Endodermal cell (in vitro differentiated cells): ENCODE data around the gene FAM13A. TPM values are rescaled to one million over a fixed set of nuclear protein-coding genes. Genes with fewer than 3 reads are reported as not detected.

Experiments used
- DNase-seq: peaks from one replicate; pipeline ENCODE4 v3.0.0-alpha.2; 2017
- H3K27ac ChIP-seq: 2 replicates; pipeline ENCODE4 v1.5.1; 2013; ENCODE audit warnings: mild to moderate bottlenecking, low read depth, low read length, moderate library complexity
- H3K27me3 ChIP-seq: 2 replicates; pipeline ENCODE4 v1.6.1; 2013; ENCODE audit warnings: mild to moderate bottlenecking, low read length, moderate library complexity; ENCODE audit not compliant: insufficient read depth, control insufficient read depth, poor library complexity, severe bottlenecking
- H3K36me3 ChIP-seq: 2 replicates; pipeline ENCODE4 v1.7.0; 2013; ENCODE audit warnings: mild to moderate bottlenecking, low read length, moderate library complexity; ENCODE audit not compliant: control insufficient read depth, insufficient read depth
- H3K4me1 ChIP-seq: one replicate; pipeline ENCODE4 v1.7.0; 2013; ENCODE audit warnings: low read length; ENCODE audit not compliant: control insufficient read depth, insufficient read depth
- H3K4me3 ChIP-seq: 2 replicates; pipeline ENCODE4 v1.5.1; 2013; ENCODE audit warnings: mild to moderate bottlenecking, low read length, moderate library complexity
- H3K9ac ChIP-seq: 2 replicates; pipeline ENCODE4 v1.6.1; 2013; ENCODE audit warnings: mild to moderate bottlenecking, low read length, moderate library complexity; ENCODE audit not compliant: poor library complexity, severe bottlenecking; ENCODE audit errors: extremely low read depth
- H3K9me3 ChIP-seq: 2 replicates; pipeline ENCODE4 v1.6.1; 2013; ENCODE audit warnings: mild to moderate bottlenecking, low read length, moderate library complexity; ENCODE audit not compliant: control insufficient read depth
- H3K27ac Mint-ChIP-seq: 2 replicates; pipeline ENCODE4 v1.8.0; 2020; ENCODE audit warnings: mixed read lengths
- H3K27me3 Mint-ChIP-seq: 2 replicates; pipeline ENCODE4 v1.8.0; 2021; ENCODE audit warnings: mild to moderate bottlenecking, mixed read lengths; ENCODE audit not compliant: insufficient read depth
- H3K36me3 Mint-ChIP-seq: 2 replicates; pipeline ENCODE4 v1.8.0; 2020; ENCODE audit warnings: low read depth, mixed read lengths
- H3K4me1 Mint-ChIP-seq: 2 replicates; pipeline ENCODE4 v1.8.0; 2020; ENCODE audit warnings: mixed read lengths
- H3K4me3 Mint-ChIP-seq: 2 replicates; pipeline ENCODE4 v1.8.0; 2020; ENCODE audit warnings: mild to moderate bottlenecking, moderate library complexity, mixed read lengths
- H3K9me3 Mint-ChIP-seq: 2 replicates; pipeline ENCODE4 v1.8.0; 2020; ENCODE audit warnings: mild to moderate bottlenecking, mixed read lengths
- CTCF ChIP-seq: fragments of 200-600 bp; sonication (generic); conservative IDR thresholded peaks from 2 replicates; pipeline ENCODE4 v1.5.0; 2021; ENCODE audit warnings: antibody characterized with exemption, mild to moderate bottlenecking
- WGBS, 2 experiments: methylation state at CpG; one replicate each; pipeline versions ENCODE4 v1.1.5 to v1.1.7; 2013; ENCODE audit warnings: missing lambda C conversion rate in 2 of 2, mixed read lengths in 1 of 2; ENCODE audit not compliant: insufficient coverage in 1 of 2, insufficient read length in 1 of 2; 5-methylcytosine and 5-hydroxymethylcytosine counted together
- total RNA-seq, 2 donors: library from RNA; stranded (reverse); fragmentation: NEBNext Ultra II Directional in 1 of 2; extraction: Animal tissue kit (Norgen Biotek cat#: 25700) in 1 of 2; gene quantifications; 2 replicates in 1 of 2; 3 replicates in 1 of 2; pipeline ENCODE4 v1.2.1, GENCODE V29; 2021

FAM13A gene
- total RNA-seq, 2 donors from 2014 or later: 13.6 to 17.0 TPM

- H3K27me3 Mint-ChIP-seq: no peaks in the 10 kb centered on the region
- Histone ChIP-seq H3K27ac (no peak overlapping the region), H3K9ac (no peak overlapping the region), H3K4me1 (no peaks in the 10 kb centered on the region), H3K4me3 (no peak overlapping the region), H3K9me3 (peaks cover 6% of the 10 kb centered on the region), H3K27me3 (no peaks in the 10 kb centered on the region), H3K36me3 (no peaks in the 10 kb centered on the region)
- TF ChIP-seq CTCF: no peak
- WGBS, 2 experiments: 92 to 100% methylated on average over 1 of the region's 1 CpG
- no peaks in the 10 kb centered on the region for H3K9me3 Mint-ChIP-seq
- H3K4me3 Mint-ChIP-seq: no peak overlapping the region
- no peaks in the 10 kb centered on the region for H3K4me1 Mint-ChIP-seq
- peaks cover 17% of the 10 kb centered on the region for H3K36me3 Mint-ChIP-seq
- no peak overlapping the region for H3K27ac Mint-ChIP-seq
- no peak for DNase-seq
These were observed 67.0 kb downstream of the FAM13A start for GRCh38 chr4:88989990-88990389.

GRCh38 chr4:88985088-88985773 lies 71.8 kb downstream of the FAM13A start:
- Mint-ChIP-seq H3K4me1 (no peaks in the 10 kb centered on the region), H3K4me3 (no peak overlapping the region), H3K27ac (no peak overlapping the region), H3K36me3 (peaks cover 17% of the 10 kb centered on the region), H3K9me3 (no peaks in the 10 kb centered on the region), H3K27me3 (no peaks in the 10 kb centered on the region)
- peaks cover 6% of the 10 kb centered on the region for H3K9me3 ChIP-seq
- 97 to 100% methylated on average over 3 to 4 of the region's 5 CpGs for WGBS, 2 experiments
- no peak overlapping the region for H3K4me3 ChIP-seq
- no peak overlapping the region for H3K9ac ChIP-seq
- no peak for DNase-seq
- H3K36me3 ChIP-seq: no peaks in the 10 kb centered on the region
- no peak for TF ChIP-seq CTCF
- H3K27ac ChIP-seq: no peak overlapping the region
- H3K4me1 ChIP-seq: no peaks in the 10 kb centered on the region
- H3K27me3 ChIP-seq: no peaks in the 10 kb centered on the region

GRCh38 chr4:88982757-88983156 lies 74.2 kb downstream of the FAM13A start:
- no peak for TF ChIP-seq CTCF
- Mint-ChIP-seq H3K27me3 (no peaks in the 10 kb centered on the region), H3K9me3 (no peaks in the 10 kb centered on the region), H3K4me3 (no peak overlapping the region), H3K36me3 (peaks cover 6% of the 10 kb centered on the region), H3K27ac (no peak overlapping the region), H3K4me1 (no peaks in the 10 kb centered on the region)
- DNase-seq: no peak
- no peak overlapping the region for H3K9ac ChIP-seq
- no peaks in the 10 kb centered on the region for H3K27me3 ChIP-seq
- no peaks in the 10 kb centered on the region for H3K9me3 ChIP-seq
- no peaks in the 10 kb centered on the region for H3K36me3 ChIP-seq
- no peak overlapping the region for H3K27ac ChIP-seq
- no peak overlapping the region for H3K4me3 ChIP-seq
- no peaks in the 10 kb centered on the region for H3K4me1 ChIP-seq
